ENCODE measurements around the gene OSBPL7. TPM values are rescaled to one million over a fixed set of nuclear protein-coding genes. Genes with fewer than 3 reads are reported as not detected.

Gene OSBPL7
- total and polyA plus RNA-seq, 8 donors: 8.4 to 34.7 (median 13.7) TPM

- Histone ChIP-seq H3K27ac (no peak overlapping the region), H3K9me3 (no peaks in the 10 kb centered on the region), H3K36me3 (peaks cover 0 to 36% (median 28%) of the 10 kb centered on the region in 3 donors), H3K27me3 (no peaks in the 10 kb centered on the region), H3K4me3 (no peak overlapping the region), H3K4me1 (peaks cover 0 to 14% (median 4%) of the 10 kb centered on the region in 3 donors)
- DNase-seq: peak in 2 of 6 donors; percentile 18 to 26
- WGBS, 2 donors: 88 to 91% methylated on average over 4 of the region's 4 CpGs
- no peak for FAIRE-seq
- no peak for TF ChIP-seq CTCF (IDR thresholded peaks at IDR 0.05)
- intact Hi-C loops (cut with DNase I): no loop called here
- no peak for ATAC-seq
Observed at GRCh38 chr17:47822785-47823184, 1.2 kb upstream of the OSBPL7 start.

- no peaks in the 10 kb centered on the region for H3K9me3 ChIP-seq
- no peak for TF ChIP-seq CTCF (IDR thresholded peaks at IDR 0.05)
- H3K27ac ChIP-seq: peak overlapping the region; percentile 42 to 71 (median 62)
- peaks cover 0 to 14% (median 4%) of the 10 kb centered on the region in 3 donors for H3K4me1 ChIP-seq
- ATAC-seq (peak; percentile 19 to 41 (median 36)), FAIRE-seq (no peak), DNase-seq (peak in 2 of 6 donors; percentile 51 to 63)
- H3K4me3 ChIP-seq: peak overlapping the region; percentile 51 to 85 (median 68)
- WGBS, 2 donors: 1 to 5% methylated on average over 4 of the region's 4 CpGs
- intact Hi-C loops (cut with DNase I): no loop called here
- H3K27me3 ChIP-seq: no peaks in the 10 kb centered on the region
- H3K36me3 ChIP-seq: peaks cover 0 to 34% (median 28%) of the 10 kb centered on the region in 3 donors
Observed at GRCh38 chr17:47821031-47821423, 567 bp downstream of the OSBPL7 start.

- Histone ChIP-seq H3K27ac (no peak overlapping the region), H3K36me3 (peaks cover 0 to 41% (median 21%) of the 10 kb centered on the region in 3 donors), H3K4me3 (peak overlapping the region in 2 of 4 donors; percentile 71 to 85), H3K4me1 (peaks cover 0 to 14% (median 4%) of the 10 kb centered on the region in 3 donors), H3K27me3 (no peaks in the 10 kb centered on the region), H3K9me3 (no peaks in the 10 kb centered on the region)
- WGBS, 2 donors: 53 to 56% methylated on average over 12 of the region's 12 CpGs
- DNase-seq: peak in 1 of 6 donors; percentile 34
- no peak for FAIRE-seq
- TF ChIP-seq CTCF (IDR thresholded peaks at IDR 0.05): no peak
- intact Hi-C loops (cut with DNase I): no loop called here
- ATAC-seq: peak in 1 of 4 donors; percentile 5
Observed at GRCh38 chr17:47820033-47820789, 1.4 kb downstream of the OSBPL7 start.

GRCh38 chr17:47819475-47819874 is 2.1 kb downstream of the OSBPL7 start:
- DNase-seq: peak in 1 of 6 donors; percentile 14
- Histone ChIP-seq H3K36me3 (peaks cover 0 to 47% (median 19%) of the 10 kb centered on the region in 3 donors), H3K27ac (no peak overlapping the region), H3K4me3 (no peak overlapping the region), H3K27me3 (no peaks in the 10 kb centered on the region), H3K4me1 (peaks cover 0 to 14% (median 4%) of the 10 kb centered on the region in 3 donors), H3K9me3 (no peaks in the 10 kb centered on the region)
- no peak for FAIRE-seq
- ATAC-seq: no peak
- intact Hi-C loops (cut with DNase I): no loop called here
- no peak for TF ChIP-seq CTCF (IDR thresholded peaks at IDR 0.05)
- WGBS, 2 donors: 80 to 85% methylated on average over 10 of the region's 10 CpGs
